Measurements from ENCODE around the gene GPC3.

- TF ChIP-seq, protein P1, sequence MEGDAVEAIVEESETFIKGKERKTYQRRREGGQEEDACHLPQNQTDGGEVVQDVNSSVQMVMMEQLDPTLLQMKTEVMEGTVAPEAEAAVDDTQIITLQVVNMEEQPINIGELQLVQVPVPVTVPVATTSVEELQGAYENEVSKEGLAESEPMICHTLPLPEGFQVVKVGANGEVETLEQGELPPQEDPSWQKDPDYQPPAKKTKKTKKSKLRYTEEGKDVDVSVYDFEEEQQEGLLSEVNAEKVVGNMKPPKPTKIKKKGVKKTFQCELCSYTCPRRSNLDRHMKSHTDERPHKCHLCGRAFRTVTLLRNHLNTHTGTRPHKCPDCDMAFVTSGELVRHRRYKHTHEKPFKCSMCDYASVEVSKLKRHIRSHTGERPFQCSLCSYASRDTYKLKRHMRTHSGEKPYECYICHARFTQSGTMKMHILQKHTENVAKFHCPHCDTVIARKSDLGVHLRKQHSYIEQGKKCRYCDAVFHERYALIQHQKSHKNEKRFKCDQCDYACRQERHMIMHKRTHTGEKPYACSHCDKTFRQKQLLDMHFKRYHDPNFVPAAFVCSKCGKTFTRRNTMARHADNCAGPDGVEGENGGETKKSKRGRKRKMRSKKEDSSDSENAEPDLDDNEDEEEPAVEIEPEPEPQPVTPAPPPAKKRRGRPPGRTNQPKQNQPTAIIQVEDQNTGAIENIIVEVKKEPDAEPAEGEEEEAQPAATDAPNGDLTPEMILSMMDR (IDR thresholded peaks at IDR 0.05; ENCODE audit: low read depth, low read length, poor library complexity, severe bottlenecking), result no peak
- no peak for TF ChIP-seq EZH2phosphoT487 (IDR thresholded peaks at IDR 0.05; ENCODE audit: borderline replicate concordance, low read length)
These were observed 238.8 kb downstream of the GPC3 start for GRCh38 chrX:133746593-133746992.

All from DOHH2 (cell line).